ENCODE measurements around the gene SCYGR7. TPM values are rescaled to one million over a fixed set of nuclear protein-coding genes. Genes with fewer than 3 reads are reported as not detected.

Gene SCYGR7
- not detected in 5 replicates for total RNA-seq (2022; extraction: Qiagen RNA extraction; ENCODE audit: low read depth)

GRCh38 chr2:227728035-227728434, at the start of gene SCYGR7:
Gene SCYGR7, plus strand, starts transcription at chr2:227728335. Its CDS starts 0 bp downstream, at chr2:227728335.

GRCh38 chr2:227717687-227718567, 10.2 kb upstream of the SCYGR7 start, which contains the start of gene SLC19A3:
Gene SLC19A3, minus strand, starts transcription at chr2:227718028. Its CDS starts 15,710 bp downstream, at chr2:227702318.

GRCh38 chr2:227724394-227725039, 3.6 kb upstream of the SCYGR7 start, which contains the start of gene SCYGR6:
Gene SCYGR6, minus strand, starts transcription at chr2:227724757. Its CDS starts 0 bp downstream, at chr2:227724757.

GRCh38 chr2:227745594-227745993, 17.5 kb downstream of the SCYGR7 start, which contains the start of gene SCYGR8:
Gene SCYGR8, plus strand, starts transcription at chr2:227745894. Its CDS starts 0 bp downstream, at chr2:227745894.

Other genes starting within 250 kb of the SCYGR7 start
- not detected in 5 replicates for gene SCYGR2, start 129.4 kb upstream of the SCYGR7 start, total RNA-seq (2022; extraction: Qiagen RNA extraction; ENCODE audit: low read depth)
- gene SCYGR3, start 113.5 kb upstream of the SCYGR7 start, total RNA-seq (2022; extraction: Qiagen RNA extraction; ENCODE audit: low read depth), result not detected in 5 replicates
- gene SCYGR4, start 110.8 kb upstream of the SCYGR7 start, total RNA-seq (2022; extraction: Qiagen RNA extraction; ENCODE audit: low read depth), result not detected in 5 replicates
- not detected in 5 replicates for gene SCYGR5, start 61.5 kb upstream of the SCYGR7 start, total RNA-seq (2022; extraction: Qiagen RNA extraction; ENCODE audit: low read depth)
- 1.6 to 2.6 TPM (median 2.3 TPM) in 5 replicates for gene SLC19A3, start 10.3 kb upstream of the SCYGR7 start, total RNA-seq (2022; extraction: Qiagen RNA extraction; ENCODE audit: low read depth)
- gene SCYGR6, start 3.6 kb upstream of the SCYGR7 start, total RNA-seq (2022; extraction: Qiagen RNA extraction; ENCODE audit: low read depth), result not detected in 5 replicates
- not detected in 5 replicates for gene SCYGR8, start 17.6 kb downstream of the SCYGR7 start, total RNA-seq (2022; extraction: Qiagen RNA extraction; ENCODE audit: low read depth)
- gene CCL20, start 85.5 kb downstream of the SCYGR7 start, total RNA-seq (2022; extraction: Qiagen RNA extraction; ENCODE audit: low read depth), result 2.4 to 7.5 TPM (median 5.4 TPM) in 5 replicates
- 1.8 to 2.8 TPM (median 2.4 TPM) in 5 replicates for gene DAW1, start 143.3 kb downstream of the SCYGR7 start, total RNA-seq (2022; extraction: Qiagen RNA extraction; ENCODE audit: low read depth)